ENCODE results near the gene ASCL5.

The ASCL5 gene

GRCh38 chr1:201136355-201137023 is 9.5 kb upstream of the ASCL5 start:
- DNase-seq (ENCODE audit: low spot score), result no peak

- DNase-seq (ENCODE audit: low spot score), result no peak
These were observed 7.4 kb upstream of the ASCL5 start for GRCh38 chr1:201134405-201134804.

- no peak for DNase-seq (ENCODE audit: low spot score)
These were observed 4.4 kb upstream of the ASCL5 start for GRCh38 chr1:201131398-201131797.

GRCh38 chr1:201128962-201129361 is 2.0 kb upstream of the ASCL5 start:
- DNase-seq (ENCODE audit: low spot score), result no peak

- DNase-seq (ENCODE audit: low spot score), result no peak
These were observed 1.5 kb upstream of the ASCL5 start for GRCh38 chr1:201128476-201128875.

- no peak for DNase-seq (ENCODE audit: low spot score)
These were observed 921 bp upstream of the ASCL5 start for GRCh38 chr1:201127755-201128455.

- no peak for DNase-seq (ENCODE audit: low spot score)
These were observed 537 bp downstream of the ASCL5 start for GRCh38 chr1:201126463-201126831.

- DNase-seq (ENCODE audit: low spot score), result no peak
These were observed 1.2 kb downstream of the ASCL5 start for GRCh38 chr1:201125800-201126199.

GRCh38 chr1:201125019-201125418 is 2.0 kb downstream of the ASCL5 start:
- DNase-seq (ENCODE audit: low spot score), result no peak

- DNase-seq (ENCODE audit: low spot score), result no peak
These were observed 3.1 kb downstream of the ASCL5 start for GRCh38 chr1:201123866-201124265.

- no peak for DNase-seq (ENCODE audit: low spot score)
These were observed 4.5 kb downstream of the ASCL5 start for GRCh38 chr1:201122321-201122957.

GRCh38 chr1:201119206-201120197 is 7.5 kb downstream of the ASCL5 start:
- no peak for DNase-seq (ENCODE audit: low spot score)

- no peak for DNase-seq (ENCODE audit: low spot score)
These were observed 10.9 kb downstream of the ASCL5 start for GRCh38 chr1:201116091-201116490.

- no peak for DNase-seq (ENCODE audit: low spot score)
These were observed 11.5 kb downstream of the ASCL5 start for GRCh38 chr1:201115390-201115937.

GRCh38 chr1:201114245-201115131 is 12.5 kb downstream of the ASCL5 start:
- DNase-seq (ENCODE audit: low spot score), result peak; percentile 81

GRCh38 chr1:201113451-201114244 is 13.3 kb downstream of the ASCL5 start:
- no peak for DNase-seq (ENCODE audit: low spot score)

- no peak for DNase-seq (ENCODE audit: low spot score)
These were observed 14.1 kb downstream of the ASCL5 start for GRCh38 chr1:201112926-201113325.

GRCh38 chr1:201112173-201112731 is 14.7 kb downstream of the ASCL5 start, which contains the start of gene CACNA1S:
TSS of gene CACNA1S (minus strand) at chr1:201112426. CDS start at chr1:201112339, 87 bp downstream.
- no peak for DNase-seq (ENCODE audit: low spot score)

GRCh38 chr1:201111672-201112071 is 15.3 kb downstream of the ASCL5 start:
- no peak for DNase-seq (ENCODE audit: low spot score)

All from putamen (tissue), 1 donor.